ENCODE data around the gene USP10.

Gene USP10

GRCh38 chr16:84699712-84700445 lies at the start of gene USP10:
Gene USP10 (plus strand): TSS chr16:84700000. CDS start chr16:84700091, 91 bp downstream.
- DNase-seq (ENCODE audit: low spot score): peak; percentile 87

DNA sequence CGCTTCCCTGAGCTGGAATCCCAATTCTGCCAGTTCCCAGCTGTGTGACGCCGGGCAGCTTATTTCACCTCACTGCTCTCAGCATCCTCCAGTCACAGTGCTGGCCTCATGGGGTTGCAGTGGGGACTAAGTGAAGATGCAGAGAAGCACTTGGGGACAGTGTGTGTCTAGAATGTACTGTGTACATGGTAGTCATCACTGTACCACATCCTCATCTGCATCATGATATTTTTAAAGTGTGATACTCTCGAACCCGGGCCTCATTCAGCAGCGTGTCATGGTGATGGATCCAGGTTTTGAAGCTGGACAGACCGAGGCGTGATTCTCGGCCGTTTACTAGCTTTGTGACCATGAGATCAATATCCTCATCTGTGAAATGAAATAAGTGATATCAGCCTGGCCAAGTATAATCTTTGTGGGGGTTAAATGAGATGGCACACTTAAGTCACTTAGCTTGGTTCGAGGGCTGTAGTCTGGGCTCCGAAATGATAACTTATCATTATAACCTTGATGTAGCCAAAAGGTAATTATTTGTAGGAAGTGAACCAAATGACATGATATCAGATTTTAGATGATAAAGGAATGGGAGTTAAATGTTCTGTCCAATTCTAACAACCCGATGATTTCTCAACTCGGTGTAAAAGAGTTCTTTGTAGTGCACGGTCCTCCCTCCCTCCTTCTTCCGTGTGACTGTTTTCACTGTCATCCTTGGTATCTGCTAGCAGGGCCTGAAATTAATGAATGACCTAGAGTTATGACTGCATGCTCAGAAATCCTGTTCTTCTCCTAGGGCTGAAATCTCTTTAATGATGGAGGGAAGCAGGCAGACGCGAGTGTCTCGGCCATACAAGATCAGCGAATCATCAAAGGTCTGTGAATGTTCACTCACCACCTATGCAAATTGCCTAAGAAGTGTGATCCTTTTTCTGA lies 49.5 kb upstream of the USP10 start:
- DNase-seq (ENCODE audit: low spot score): no peak

GRCh38 chr16:84652566-84652965 lies 47.2 kb upstream of the USP10 start:
- DNase-seq (ENCODE audit: low spot score): no peak

DNA sequence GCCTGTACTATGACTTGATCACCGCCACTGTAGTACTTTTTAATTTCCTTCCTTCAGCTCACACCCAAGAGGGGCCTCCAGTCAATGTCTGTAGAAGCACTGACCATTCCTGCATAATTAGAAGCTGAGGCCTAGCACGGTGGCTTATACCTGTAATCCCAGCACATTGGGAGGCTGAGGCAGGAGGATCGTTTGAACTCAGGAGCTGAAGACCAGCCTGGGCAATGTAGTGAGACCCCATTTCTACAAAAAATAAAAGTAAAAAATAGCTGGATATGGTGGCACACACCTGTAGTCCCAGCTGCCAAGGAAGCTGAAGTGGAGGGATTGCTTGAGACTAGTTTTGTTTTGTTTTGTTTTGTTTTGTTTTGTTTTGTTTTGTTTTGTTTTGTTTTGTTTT lies 45.6 kb upstream of the USP10 start:
- DNase-seq (ENCODE audit: low spot score): no peak

DNA sequence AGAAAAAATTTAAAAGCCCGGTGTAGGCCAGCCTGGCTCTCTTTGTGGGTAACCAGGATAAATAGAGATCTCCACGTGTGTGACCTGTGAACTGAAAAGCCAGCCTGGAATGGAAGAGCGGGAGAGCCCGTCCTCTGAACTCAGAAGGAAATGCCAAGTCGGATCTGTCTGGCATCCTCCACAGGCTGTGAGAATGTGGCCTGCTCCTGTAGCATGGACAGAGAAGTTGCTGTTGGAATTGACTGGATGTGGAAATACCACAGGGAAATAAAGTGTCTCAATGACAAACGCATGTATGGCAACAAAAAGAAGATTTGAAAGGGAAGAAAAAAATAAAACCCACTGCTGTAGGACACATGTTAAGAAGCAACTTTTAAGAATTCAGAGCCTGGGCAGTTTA lies 44.8 kb upstream of the USP10 start:
- DNase-seq (ENCODE audit: low spot score): no peak

- DNase-seq (ENCODE audit: low spot score): no peak
These were observed 43.2 kb upstream of the USP10 start for GRCh38 chr16:84656649-84657048.

DNA sequence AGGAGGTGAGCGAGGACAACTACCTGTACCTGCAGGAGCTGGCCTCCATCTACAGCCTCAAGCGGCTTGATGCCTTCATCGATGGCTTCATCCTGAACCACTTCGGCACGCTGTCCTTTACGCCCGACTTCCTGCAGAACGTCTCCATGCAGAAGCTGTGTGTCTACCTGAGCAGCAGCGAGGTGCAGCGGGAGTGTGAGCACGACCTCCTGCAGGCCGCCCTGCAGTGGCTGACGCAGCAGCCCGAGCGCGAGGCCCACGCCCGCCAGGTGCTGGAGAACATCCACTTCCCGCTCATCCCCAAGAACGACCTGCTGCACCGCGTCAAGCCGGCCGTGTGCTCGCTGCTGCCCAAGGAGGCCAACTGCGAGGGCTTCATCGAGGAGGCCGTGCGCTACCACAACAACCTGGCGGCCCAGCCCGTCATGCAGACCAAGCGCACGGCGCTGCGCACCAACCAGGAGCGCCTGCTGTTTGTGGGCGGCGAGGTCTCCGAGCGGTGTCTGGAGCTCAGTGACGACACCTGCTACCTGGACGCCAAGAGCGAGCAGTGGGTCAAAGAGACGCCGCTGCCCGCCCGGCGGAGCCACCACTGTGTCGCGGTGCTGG lies 42.5 kb upstream of the USP10 start:
- DNase-seq (ENCODE audit: low spot score): no peak

DNA sequence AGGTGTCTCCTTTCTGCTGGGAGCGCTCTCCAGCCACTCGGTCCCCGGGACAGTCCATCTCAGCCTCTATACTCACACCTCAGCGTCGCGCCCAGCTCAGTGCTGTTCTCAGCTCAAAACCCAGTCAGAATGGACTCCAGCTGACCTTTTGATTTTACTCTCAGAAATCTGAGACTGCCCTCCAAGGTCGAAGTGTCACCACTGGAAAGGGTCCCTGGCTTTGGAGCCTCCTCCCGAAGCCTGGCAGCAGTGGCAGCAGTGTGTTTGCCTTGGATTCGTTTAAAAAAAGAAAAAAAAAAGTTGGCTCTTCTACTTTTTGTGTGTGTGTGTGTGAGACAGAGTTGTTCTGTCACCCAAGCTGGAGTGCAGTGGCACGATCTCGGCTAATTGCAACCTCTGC lies 41.1 kb upstream of the USP10 start:
- no peak for DNase-seq (ENCODE audit: low spot score)

DNA sequence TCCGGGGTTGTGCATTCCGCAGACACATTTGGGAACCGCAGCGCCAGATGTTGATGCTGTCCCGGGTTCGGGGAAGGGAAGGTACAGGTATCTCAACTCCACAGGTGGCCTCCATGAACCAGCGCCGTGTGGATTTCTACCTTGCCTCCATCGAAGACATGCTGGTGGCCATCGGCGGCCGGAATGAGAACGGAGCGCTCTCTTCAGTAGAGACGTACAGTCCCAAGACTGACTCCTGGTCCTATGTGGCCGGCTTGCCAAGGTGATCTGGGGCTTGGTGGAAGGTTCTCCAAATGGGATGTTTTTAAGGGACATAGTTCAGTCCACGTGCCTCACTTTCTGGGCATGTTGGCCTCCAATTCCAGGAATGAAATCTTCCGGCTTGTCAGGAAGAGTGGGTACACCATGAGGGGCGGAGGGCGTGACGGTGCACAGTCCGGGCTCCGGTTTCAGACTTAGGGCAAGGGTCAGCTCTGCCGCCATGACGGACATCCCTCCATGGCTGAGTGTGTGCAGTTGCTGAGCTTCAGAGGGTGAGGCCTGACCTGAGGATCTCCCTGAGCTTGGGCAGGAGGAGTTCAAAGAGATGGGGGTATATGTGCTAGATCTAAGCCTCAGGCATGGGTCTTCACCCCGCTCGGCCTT lies 40.0 kb upstream of the USP10 start:
- DNase-seq (ENCODE audit: low spot score): no peak

GRCh38 chr16:84660973-84661372 lies 38.8 kb upstream of the USP10 start:
- peak; percentile 56 for DNase-seq (ENCODE audit: low spot score)

- no peak for DNase-seq (ENCODE audit: low spot score)
These were observed 38.3 kb upstream of the USP10 start for GRCh38 chr16:84661418-84662060.

DNA sequence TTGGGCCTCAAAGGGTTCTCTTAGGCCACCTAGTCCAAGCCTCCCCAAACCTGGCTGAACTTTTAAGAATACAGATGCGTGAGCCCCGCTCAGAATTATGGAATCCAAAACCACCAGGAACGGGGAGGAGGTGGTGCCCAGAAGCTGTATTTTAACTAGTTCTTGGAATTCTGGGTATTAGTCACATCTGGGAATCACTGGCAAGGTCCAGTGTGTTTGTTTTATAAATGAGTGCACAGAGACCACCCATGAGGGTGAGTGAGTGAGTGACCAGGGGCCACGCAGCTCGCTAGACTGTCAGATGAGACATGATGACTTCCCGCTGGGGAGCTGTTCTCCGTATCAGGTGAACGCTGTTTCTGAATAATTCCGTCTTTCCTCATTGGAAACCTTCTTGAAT lies 37.3 kb upstream of the USP10 start:
- DNase-seq (ENCODE audit: low spot score): no peak

- DNase-seq (ENCODE audit: low spot score): no peak
These were observed 36.2 kb upstream of the USP10 start for GRCh38 chr16:84663433-84664101.

DNA sequence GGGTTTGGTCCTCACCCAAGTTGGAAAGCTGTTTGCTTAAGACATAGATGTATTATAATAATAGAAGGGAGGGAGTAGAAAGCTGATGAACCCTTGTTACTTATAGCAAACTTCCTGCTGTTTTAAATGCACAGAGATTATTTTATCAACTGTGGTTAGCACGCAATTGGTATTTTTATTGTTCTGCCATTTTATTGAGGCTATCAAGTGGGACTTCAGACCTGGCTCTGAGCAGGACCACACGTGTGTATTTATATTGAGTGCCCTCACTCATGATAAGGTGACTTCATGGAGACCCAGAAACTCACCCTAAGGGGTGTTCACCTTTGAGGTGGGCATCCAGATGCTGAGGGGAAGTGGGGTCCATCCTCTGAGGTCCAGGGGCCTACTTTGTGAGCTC lies 34.4 kb upstream of the USP10 start:
- DNase-seq (ENCODE audit: low spot score): no peak

DNA sequence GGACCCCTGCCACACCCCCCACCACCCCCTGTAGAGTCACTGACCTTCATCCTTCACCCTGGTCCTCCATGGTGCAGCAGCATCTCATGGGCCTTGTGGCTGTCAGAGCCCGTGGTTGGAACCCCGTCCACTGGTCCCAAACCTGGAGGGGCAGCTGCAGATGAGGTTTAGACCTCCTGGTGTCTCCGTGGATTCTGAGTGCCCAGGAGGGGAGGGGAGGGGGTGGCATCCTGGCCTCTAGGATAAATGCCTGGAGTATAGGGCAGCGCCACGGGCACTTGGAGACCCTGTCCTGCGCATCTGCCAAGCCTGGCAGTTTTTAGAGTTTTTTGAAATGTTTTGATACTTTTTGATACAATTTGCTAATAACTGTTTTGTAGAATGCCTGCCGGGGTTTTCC lies 34.0 kb upstream of the USP10 start:
- DNase-seq (ENCODE audit: low spot score): no peak

GRCh38 chr16:84667600-84668309 lies 32.0 kb upstream of the USP10 start:
- no peak for DNase-seq (ENCODE audit: low spot score)

DNA sequence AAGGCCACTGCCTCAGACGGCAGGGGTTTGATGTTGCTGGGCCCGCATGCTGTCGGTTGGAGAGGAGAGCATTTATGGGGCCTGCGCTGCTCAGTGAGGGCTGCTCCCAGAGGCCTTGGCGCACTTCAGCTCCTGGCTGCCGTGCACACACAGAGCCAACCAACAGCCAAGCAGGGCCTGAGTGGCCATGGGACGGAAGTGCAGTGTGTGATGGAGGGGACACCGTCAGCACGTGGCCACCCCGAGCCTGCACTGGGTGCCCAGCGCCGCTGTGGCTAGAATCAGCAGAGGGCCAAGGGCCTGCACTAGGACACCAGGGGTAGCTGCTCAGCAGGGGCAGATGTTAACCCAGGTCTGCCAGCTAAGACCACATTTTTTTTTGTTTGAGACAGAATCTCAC lies 29.7 kb upstream of the USP10 start:
- no peak for DNase-seq (ENCODE audit: low spot score)

- DNase-seq (ENCODE audit: low spot score): peak; percentile 62
These were observed 27.3 kb upstream of the USP10 start for GRCh38 chr16:84672276-84673202.

- DNase-seq (ENCODE audit: low spot score): no peak
These were observed 26.6 kb upstream of the USP10 start for GRCh38 chr16:84673203-84673535.

- DNase-seq (ENCODE audit: low spot score): no peak
These were observed 26.2 kb upstream of the USP10 start for GRCh38 chr16:84673561-84673960.
